Stimulated activated CD4-positive, alpha-beta T cell treated with anti-CD3 and anti-CD28 coated beads, Interleukin-1b, Interleukin-23, amount 100 ng/mL, for 4 hours (primary cell): ENCODE data around the gene LRRFIP1.

Source experiments
- DNase-seq, 2 donors: peaks; one replicate each; pipeline ENCODE4 v3.0.0-alpha.2; 2020; ENCODE audit warnings: low read depth in 2 of 2

Gene LRRFIP1

DNA sequence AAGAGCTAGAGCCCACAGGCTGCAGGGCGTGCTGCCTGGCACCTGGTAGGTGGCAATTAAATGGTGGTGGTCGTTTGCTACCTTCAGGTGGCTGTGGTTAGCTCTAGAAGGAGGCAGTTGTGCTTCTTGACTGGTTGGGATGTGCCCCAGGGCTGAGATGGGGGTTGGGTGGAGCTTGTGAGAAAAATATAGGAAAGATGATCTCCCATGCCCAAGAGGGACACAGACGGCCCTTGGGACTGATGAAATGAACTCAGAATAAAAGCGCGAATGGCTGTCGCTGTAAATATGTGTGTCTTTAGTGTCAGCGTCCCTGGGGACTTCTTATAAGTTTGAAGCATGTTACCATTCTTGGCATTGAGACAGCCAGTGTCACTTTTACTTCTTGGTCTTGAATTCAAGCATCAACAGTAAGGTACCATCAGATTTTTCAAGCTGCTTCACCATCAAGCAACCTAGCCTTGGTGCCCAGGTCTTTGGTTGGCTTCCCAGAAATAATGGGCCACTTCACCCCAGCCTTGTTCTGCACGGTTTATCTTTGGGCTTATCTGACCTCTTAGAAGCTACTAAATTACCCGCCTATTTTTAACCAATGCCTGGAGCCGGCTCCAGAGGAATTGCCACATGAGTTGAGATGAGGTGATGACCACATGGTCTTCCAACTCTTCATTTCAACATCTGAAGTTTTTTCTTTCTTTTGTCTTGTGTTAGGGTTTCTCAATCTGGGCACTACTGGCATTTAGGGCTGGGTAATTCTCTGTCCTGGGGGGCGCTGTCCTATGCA lies 11.9 kb downstream of the LRRFIP1 start:
- DNase-seq, result no peak

DNA sequence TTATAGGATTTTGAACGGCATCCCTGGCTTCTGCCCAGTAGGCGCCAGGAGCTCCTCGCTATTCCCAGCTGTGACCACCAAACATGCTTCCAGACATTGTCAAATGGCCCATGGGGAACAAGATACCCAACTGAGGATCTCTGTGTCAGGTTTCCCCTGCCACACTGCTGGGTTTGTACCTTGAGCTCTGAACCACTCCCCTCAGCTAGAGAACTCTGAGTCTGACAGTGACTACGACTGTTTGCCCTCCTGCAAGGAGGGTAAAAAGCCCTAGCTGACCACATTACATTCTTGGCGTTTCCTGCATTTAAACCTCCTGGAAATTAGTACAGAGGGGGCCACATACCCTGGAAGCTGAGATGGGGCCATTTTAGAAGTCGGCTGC lies 12.4 kb downstream of the LRRFIP1 start:
- no peak for DNase-seq

DNA sequence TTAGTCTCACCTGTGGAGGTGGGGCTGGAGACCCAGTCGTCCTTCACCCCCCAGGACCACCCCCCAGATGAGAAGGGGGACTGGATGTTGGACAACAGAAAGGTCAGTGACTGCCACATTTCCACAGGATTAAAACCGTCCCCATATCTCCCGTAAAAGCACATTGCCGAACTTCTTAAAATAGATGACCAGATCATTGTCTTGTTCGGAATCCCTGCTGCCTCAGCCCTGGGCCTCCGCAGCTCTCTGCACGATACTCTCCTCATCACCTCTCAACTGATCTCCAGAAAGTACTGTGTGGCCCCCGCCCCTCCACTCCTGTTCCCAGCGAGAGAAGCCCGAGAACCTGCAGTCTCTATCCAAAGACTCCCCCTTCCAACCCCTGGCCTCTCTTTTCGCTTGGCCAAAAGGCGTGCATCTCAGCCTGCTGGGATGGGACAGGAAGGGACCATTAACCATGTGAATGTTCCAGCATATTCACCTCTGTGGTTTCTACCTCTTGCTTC lies 13.2 kb downstream of the LRRFIP1 start:
- no peak for DNase-seq

DNA sequence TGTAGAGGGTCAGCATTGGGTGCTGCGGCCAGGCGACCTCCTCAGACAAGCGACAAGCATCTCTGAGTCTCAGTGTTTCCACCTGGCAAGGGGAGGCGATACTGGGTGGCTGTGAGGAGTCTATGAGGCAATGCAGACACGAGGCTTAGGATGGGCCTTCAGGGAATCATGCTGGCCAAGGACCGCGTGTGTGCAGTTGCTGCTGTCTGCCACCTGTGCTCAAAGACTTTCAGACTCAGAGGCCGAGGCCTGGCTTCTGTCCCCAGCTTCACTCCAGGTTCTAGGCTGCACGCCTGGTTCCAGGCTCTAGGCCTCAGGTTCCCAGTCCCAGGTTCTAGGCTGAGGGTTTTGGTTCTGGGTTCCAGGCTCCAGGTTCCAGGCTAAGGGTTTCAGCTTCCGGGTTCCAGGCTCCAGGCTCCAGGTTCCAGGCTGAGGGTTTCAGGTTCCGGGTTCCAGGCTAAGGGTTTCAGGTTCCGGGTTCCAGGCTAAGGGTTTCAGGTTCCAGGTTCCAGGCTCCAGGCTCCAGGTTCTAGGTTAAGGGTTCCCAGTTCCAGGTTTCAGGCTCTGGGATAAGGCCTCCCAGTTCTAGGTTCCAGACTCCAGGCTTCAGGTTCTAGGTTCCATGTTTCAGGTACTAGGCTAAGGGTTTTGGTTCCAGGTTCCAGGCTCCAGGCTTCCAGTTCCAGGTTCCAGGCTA lies 14.8 kb downstream of the LRRFIP1 start:
- no peak for DNase-seq

DNA sequence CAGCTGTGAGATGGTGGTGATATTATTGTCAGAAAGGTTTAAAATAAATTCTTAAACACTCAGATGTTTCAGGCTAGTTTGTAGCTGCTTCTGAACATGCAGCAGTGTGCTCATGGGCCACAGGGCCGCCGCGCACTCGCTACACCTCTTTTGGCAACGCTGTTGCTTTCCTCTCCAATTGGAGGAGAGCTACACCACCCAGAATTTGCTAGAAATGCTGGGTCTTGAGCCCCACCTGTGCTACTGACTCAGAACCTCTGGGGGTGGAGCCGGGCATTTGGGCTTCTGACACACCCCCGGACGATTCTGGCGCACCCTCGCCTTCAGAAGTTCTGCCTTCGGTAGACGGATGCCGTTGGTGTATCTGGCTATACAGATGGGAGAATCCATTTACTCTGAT lies 15.7 kb downstream of the LRRFIP1 start:
- no peak for DNase-seq

DNA sequence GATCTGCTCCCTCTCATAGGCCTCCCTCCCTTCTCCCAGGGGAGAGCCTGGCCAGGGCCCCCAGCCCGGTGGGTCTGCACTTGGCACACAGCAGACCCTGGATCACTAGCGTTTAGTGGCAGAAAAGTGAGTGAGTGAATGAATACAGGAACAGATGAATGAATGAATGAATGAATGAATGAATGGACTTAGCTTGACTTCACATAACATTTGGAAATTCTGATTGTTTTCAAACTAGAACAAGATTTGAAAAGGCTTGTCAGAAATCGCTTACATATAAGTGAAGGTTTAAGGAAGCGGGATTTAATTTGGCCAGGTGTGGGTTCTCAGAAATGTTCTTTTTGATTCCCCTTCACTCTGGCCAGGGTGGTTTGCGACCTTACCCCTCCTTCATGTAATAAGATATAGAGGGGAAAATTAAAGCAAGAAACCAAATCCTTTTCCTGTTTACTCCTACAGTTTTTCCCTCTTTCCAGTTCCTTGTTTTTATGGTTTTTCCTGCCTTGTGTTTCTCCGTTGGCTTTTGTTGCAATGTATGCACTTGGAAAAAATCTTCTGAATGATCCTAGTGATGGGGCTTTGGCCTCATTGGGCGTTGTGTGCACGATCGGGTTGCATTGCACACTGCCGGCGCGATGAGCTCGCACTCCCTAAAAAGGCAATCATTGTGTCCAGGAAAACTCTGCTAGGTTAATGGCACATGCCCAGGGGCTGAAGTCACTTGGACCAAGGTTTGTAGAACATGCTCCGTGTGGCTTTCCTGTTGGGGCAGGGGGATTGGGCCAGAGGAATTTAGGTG lies 16.4 kb downstream of the LRRFIP1 start:
- no peak for DNase-seq

DNA sequence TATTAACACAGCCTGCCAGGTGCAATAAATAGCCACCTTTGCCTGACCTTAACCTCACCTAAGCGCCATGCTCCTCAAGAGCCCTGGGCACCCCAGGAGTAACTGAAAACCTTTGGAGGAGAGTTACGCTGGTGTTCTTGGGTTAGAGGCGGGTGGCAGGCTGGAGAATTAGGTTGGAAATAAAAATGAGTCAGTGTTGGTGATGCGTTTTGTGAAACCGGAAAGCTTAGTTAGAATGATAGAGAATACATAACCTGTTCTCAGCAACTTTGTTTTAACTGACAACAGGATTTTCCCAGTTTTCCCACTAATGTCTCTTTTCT lies 17.0 kb downstream of the LRRFIP1 start:
- no peak for DNase-seq

DNA sequence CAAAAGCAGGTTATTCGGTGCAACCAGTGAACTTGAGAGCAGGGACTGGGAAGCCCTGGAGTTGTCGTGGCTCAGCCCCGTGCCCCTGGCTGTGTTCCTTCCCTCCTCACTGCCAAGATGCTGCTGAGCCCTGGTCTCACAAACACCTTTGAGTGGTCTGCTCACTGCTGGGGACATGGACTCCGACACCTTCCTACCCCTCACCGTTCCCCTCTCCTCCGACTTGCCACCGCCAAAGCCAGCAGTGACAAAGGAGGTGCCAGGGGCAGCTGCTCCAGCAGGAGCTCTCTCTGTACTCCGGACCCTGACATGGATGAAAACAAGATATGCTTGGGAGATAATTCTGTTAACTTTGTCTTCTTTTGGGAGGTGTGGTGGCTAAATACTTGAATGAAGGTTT lies 17.9 kb downstream of the LRRFIP1 start:
- no peak for DNase-seq

DNA sequence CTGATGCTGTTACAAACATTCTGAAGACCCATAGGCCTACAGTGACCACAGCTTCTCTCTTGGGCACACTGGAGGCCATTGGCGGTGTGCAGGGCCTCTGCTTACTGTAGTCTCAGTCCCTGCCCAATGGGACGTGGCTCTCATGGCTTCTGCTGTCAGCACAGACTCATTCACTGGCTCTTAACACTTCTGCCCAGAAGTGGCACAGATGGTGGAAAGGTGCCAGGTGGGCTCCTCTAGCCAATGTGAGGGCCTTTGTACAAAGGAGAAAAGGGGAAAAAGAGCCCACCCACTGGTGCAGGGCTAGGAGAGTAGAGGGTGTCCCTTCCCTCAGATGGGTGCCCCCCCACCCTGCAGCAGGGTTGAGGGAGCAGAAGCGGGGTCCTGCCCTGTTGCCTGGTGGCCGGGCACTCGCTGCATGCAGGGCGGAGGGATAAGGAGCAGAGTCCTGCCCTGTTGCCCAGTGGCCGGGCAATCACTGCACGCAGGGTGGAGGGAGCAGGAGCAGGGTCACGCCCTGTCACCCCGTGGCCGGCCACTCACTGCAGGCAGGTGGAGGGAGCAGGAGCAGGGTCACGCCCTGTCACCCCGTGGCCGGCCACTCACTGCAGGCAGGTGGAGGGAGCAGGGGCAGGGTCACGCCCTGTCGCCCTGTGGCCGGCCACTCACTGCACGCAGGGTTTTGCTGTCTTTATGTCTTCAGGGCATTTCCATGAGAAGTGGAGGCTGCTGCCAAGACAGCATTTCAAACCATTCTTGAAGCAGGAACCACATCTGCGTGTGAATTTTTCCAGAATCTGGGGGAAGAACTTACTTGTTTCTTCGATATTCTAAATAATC lies 20.0 kb downstream of the LRRFIP1 start:
- DNase-seq, result no peak

DNA sequence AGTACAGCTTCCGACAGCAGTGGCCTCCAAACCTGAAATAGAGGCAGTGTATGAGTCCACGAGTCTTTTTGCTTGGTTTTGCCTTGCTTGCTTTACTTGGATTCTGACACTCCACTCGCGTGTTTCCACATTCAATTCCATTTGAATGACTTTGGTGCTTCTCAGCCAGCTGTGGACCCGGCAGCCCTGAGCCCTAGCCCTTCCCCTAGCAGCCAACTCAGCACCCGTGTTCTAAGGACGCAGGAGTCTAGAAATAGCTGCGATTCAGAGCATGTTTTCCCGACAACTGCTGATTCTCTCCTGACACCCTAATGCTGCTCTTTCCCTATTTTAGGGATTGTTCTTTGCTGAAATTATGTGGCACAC lies 20.6 kb downstream of the LRRFIP1 start:
- DNase-seq, result no peak

DNA sequence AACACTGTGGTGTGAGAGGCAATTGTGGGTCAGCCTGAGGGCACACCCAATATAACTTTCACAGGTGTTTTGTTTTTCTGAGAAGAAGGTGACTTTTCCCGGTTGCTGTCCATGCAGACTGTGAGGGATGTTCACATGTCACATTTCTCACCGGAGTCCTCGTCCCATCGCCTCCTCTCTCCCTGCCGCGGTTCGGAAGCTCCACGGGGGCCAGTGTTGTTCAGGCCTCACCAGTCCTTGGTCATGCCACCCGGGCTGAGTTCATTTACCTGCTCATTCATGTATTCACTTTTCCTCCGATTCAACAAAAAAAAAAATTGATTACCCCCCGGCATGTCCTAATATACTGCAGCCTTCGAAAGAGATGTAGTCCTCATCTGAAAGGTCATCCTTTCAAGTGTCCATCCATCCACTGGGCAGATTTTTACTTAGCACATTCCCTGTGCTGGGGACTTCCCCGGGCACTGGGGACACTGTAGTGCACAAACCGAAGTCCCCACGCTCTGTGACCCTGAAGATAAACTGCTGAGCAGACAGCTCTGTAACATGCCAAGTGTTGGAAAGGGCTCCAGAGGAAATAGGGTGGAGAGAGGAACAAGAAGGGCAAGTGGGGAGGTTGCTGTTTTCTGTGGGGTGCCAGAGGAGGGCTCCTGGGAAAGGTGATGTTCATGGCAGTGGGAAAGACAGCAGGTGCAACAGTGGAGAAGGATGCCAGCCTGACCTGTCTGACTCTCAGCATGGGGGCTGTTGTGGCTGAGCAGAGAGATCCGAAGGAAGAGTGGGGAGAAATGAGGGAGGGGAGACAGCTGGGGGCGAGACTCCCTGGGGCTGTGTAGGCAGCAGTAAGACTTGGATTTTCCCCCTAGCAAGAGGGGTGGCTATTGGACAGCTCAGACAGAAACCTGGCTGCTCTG lies 22.4 kb downstream of the LRRFIP1 start:
- DNase-seq, result no peak

DNA sequence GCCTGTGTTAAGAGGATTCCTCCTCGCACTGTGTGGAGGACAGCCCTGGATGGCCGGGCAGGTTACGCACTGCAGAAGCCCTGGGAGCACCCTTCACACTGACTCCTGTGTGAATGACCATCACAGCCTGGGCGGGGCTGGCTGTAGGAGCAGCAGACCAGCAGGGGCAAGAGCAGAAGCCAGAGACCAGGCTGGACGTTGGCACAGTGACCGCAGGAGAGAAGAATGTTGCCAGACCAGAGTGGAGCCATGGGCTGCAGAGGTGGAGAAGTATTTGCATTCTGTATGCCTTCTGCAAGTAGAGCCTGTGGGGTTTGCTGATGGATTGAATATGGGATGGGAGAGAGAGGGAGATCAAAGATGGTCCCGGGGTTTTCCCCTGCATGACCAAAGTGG lies 23.1 kb downstream of the LRRFIP1 start:
- DNase-seq, result no peak

DNA sequence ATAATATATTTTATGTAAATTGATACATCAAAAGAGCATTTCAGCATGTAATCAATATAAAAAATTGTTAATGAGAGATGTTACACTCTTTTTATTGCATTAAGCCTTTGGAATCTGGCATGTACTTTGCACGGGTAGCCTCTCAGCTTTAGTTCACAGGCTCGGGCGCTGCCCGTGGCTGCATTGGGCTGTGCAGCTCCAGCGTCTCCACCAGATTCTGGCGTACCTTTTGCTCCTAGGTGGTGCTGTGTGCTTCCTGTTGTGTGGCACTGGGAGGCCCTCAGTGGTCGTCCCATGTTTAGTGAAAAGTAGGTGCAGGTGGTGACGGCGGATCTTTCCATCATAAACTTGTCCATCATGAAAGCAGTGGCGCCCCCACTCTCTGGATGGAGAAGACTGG lies 24.4 kb downstream of the LRRFIP1 start:
- DNase-seq, result no peak

DNA sequence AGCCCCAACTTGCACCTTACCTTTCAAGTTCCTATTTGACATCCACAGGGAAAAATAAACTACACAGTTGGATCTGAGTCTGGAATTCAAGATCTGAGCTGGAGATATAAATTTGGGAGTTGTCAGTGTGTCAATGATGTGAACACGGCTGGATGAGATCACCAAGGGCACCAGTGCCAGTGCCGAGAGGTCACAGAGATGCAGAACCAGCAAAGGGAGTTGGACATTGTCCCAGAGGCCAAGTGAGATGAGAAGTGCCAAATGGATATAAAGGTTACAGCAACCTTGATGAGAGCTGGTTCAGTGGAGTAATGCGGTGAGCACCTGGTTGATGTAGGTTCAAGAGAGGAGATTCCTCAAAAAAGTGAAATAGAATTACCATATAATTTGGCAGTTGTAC lies 24.8 kb downstream of the LRRFIP1 start:
- DNase-seq, result no peak

DNA sequence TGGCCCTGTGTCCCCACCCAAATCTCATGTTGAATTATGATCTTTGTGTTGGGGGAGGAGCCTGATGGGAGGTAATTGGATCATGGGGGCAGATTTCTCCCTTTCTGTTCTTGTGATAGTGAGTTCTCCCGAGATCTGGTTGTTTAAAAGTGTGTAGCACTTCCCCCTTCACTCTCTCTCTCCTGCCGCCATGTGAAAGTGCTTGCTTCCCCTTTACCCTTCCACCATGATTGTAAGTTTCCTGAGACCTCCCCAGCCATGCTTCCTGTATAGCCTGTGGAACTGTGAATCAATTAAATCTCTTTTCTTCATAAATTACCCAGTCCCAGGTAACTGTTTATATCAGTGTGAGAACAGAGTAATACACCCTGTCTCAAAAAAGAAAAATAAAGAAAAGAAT lies 25.5 kb downstream of the LRRFIP1 start:
- no peak for DNase-seq

DNA sequence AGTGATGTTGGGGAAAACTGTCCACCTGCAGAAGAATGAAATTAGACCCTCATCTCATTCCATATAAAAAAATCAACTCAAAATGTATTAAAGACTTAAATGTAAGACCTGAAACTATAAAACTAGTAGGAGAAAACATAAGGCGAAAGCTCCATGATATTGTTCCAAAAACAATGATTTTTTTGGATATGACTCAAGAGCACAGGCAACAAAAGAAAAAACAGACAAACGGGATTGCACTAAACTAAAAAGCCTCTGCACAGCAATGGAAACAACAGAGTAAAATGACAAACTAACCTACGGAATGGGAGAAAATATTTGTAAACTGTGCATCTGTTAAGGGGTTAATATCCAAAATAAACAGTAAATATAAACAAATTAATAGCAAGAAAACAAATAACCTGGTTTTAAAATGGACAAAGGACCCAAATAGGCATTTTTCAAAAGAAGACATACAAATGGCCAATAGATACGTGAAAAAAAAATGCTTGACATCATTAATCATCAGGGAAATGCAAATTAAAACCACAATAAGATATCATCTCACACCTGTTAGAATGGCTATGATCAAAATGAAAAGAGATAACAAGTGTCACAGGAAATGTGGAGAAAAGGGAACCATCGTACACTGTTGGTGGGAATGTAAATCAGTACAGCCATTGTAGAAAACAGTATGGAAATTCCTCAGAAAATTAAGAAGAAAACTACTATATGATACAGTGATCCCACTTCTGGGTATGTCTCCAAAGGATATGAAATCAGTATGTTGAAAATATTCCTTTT lies 26.6 kb downstream of the LRRFIP1 start:
- no peak for DNase-seq

DNA sequence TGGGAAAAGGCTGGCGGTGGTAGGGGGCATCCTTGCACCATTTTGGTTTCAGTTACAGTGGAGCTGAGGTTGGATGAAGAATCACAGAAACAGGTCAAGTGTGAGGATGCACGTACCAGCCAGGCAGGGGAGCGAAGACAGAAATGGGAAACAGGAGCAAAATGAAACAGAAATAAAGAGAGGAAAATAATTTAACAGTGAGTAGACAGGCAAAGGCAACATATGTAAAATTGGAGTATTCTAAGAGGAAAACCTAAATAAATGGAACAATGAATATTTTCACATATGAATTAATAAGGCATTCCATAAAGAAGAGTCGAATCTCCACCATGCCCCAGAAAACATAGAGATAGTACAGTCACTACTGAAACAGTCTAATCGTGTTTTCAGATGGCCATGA lies 29.7 kb downstream of the LRRFIP1 start:
- no peak for DNase-seq

DNA sequence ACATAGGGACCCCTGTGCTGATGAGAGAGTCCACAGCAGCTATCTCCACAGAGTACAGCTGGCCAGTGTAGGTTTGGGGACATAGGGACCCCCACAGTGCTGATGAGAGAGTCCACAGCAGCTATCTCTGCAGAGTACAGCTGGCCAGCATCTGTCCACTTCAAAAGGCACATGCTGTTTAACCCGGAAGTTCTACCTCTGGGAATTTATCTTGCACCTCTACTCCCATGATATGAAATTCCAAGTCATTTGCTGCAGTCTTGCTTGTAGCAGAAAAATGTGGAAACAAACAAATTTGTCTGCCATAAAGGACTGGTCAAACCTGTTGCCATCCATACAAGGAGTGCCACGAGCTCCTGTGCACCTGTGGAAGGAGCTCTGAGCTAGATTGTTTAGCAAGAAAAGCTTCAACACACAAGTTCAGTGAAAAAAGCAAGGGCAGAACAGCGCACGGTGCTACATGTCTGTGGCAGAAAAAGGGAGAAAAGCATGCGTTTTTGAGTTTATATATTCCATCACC lies 33.1 kb downstream of the LRRFIP1 start:
- no peak for DNase-seq

DNA sequence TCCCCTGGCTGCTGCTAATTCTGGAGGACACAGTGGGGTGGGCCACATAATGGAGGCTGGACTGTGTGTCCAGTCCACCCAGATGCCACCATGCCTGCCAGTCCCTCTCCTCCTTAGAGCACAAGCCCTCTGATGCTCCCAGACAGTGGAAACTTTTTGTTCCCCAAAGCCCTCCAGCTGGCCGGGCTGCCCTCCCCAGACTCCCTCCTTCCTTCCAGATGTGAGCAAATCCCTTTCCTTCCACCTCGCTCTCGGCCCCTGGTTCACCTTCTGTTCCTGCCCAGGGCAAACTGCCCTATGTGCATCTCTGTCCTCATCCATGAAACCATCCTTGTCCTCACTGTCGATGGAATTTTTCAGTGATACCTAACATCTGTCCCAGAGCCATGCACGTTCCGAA lies 33.9 kb downstream of the LRRFIP1 start:
- no peak for DNase-seq

DNA sequence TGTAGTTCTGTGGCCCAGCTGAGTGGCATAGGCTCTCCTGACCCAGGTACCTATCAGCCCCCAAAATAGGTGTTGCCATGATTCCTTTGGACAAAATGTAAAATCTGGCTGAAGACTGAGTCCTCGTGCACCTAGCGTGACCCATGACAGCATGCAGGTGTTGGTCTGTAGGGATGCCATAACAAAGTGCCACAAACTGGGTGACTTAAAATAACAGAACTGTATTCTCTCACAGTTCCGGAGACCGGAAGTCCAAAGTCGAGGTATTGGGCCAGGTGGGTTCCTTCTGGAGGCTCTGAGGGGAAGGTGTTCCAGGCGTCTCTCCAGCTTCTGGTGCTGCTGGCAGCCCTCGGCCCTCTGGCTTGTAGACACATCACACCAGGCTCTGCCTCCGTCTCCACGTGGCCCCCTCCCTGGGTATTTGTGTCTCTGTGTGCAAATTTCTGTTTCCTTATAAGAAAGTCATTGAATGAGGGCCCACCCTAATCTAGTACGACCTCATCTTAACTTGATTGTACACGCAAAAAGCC lies 34.5 kb downstream of the LRRFIP1 start:
- DNase-seq, result no peak
